Suprapubic skin (tissue), 4 donors: ENCODE results near the gene OR52B6. TPM values are rescaled to one million over a fixed set of nuclear protein-coding genes. Genes with fewer than 3 reads are reported as not detected.

Source experiments
- DNase-seq, 2 donors: peaks; one replicate each; pipeline ENCODE4 v3.0.0-alpha.2; 2019; ENCODE audit warnings: low spot score in 2 of 2
- H3K27ac ChIP-seq: fragments of 200-600 bp; sonication (generic); one replicate; pipeline ENCODE4 v1.5.1; 2019
- H3K27me3 ChIP-seq: fragments of 200-600 bp; sonication (generic); one replicate; pipeline ENCODE4 v1.5.1; 2019
- H3K36me3 ChIP-seq: fragments of 200-600 bp; sonication (generic); one replicate; pipeline ENCODE4 v1.5.1; 2019
- H3K4me1 ChIP-seq: fragments of 200-600 bp; sonication (generic); one replicate; pipeline ENCODE4 v1.5.1; 2019
- H3K4me3 ChIP-seq: fragments of 200-600 bp; sonication (generic); one replicate; pipeline ENCODE4 v1.5.1; 2019; ENCODE audit warnings: mild to moderate bottlenecking
- H3K9me3 ChIP-seq: fragments of 200-600 bp; sonication (generic); one replicate; pipeline ENCODE4 v1.5.1; 2019
- EP300 ChIP-seq: sonication (generic); formaldehyde crosslinking; IDR thresholded peaks from one replicate; pipeline ENCODE4 v1.6.1; 2017; ENCODE audit warnings: antibody characterized with exemption
- POLR2A ChIP-seq, 2 donors: fragments of 450-650 bp; IDR thresholded peaks; one replicate each; pipeline ENCODE4 v1.6.1; 2017; ENCODE audit warnings: antibody characterized with exemption in 2 of 2, mild to moderate bottlenecking in 2 of 2, moderate library complexity in 2 of 2
- POLR2AphosphoS5 ChIP-seq, 3 donors: sonication (generic); formaldehyde crosslinking; IDR thresholded peaks; one replicate each; pipeline ENCODE4 v1.6.1; 2017; ENCODE audit warnings: antibody characterized with exemption in 3 of 3
- WGBS: methylation state at CpG from one replicate; pipeline ENCODE4 v1.1.5; 2018; 5-methylcytosine and 5-hydroxymethylcytosine counted together
- total RNA-seq, 4 donors: library from RNA; depleted of rRNA; stranded (reverse); fragments of >200 nt; gene quantifications; one replicate each; pipeline ENCODE4 v1.1.0, GENCODE V29; 2016
- TF ChIP-seq, protein P1 (sequence below), 2 donors: fragments of 200-600 bp in 1 of 2; fragments of 450-650 bp in 1 of 2; sonication (generic) in 1 of 2; IDR thresholded peaks; one replicate each; pipeline ENCODE4 v1.5.1; 2016 to 2019; ENCODE audit warnings: antibody characterized with exemption in 2 of 2, mild to moderate bottlenecking in 1 of 2, moderate library complexity in 1 of 2

The OR52B6 gene
- total RNA-seq, 4 donors from 2014 or later: not detected

- H3K27me3 ChIP-seq: no peaks in the 10 kb centered on the region
- no peaks in the 10 kb centered on the region for H3K4me1 ChIP-seq
- WGBS: 33% methylated on average over 3 of the region's 3 CpGs
- DNase-seq: no peak
- TF ChIP-seq, protein P1, sequence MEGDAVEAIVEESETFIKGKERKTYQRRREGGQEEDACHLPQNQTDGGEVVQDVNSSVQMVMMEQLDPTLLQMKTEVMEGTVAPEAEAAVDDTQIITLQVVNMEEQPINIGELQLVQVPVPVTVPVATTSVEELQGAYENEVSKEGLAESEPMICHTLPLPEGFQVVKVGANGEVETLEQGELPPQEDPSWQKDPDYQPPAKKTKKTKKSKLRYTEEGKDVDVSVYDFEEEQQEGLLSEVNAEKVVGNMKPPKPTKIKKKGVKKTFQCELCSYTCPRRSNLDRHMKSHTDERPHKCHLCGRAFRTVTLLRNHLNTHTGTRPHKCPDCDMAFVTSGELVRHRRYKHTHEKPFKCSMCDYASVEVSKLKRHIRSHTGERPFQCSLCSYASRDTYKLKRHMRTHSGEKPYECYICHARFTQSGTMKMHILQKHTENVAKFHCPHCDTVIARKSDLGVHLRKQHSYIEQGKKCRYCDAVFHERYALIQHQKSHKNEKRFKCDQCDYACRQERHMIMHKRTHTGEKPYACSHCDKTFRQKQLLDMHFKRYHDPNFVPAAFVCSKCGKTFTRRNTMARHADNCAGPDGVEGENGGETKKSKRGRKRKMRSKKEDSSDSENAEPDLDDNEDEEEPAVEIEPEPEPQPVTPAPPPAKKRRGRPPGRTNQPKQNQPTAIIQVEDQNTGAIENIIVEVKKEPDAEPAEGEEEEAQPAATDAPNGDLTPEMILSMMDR (IDR thresholded peaks at IDR 0.05): no peak
- TF ChIP-seq POLR2A (IDR thresholded peaks at IDR 0.05) (no peak), EP300 (no peak), POLR2AphosphoS5 (IDR thresholded peaks at IDR 0.05) (no peak)
- H3K9me3 ChIP-seq: no peaks in the 10 kb centered on the region
- no peak overlapping the region for H3K4me3 ChIP-seq
- H3K27ac ChIP-seq: no peak overlapping the region
- H3K36me3 ChIP-seq: no peaks in the 10 kb centered on the region
Observed at GRCh38 chr11:5556596-5557188, 24.0 kb upstream of the OR52B6 start.

DNA sequence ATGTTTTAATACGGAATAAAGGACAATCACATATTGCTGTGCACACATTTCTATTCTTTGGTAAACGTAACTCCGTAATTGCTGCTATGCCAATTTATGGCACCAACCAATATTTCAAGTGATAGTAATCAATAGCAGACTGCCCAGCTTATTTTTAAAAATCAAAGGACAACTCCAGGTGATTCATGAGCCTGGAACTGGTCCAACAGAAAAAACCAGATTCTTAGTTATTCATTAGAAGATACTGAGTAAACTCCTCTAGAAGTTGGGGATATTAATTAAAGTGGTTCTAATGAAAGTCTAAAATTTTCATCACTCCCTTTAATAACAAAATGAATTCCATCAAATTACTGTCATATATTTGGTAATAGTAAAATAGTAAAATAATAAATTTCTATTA lies 22.9 kb upstream of the OR52B6 start:
- Histone ChIP-seq H3K9me3 (no peaks in the 10 kb centered on the region), H3K27ac (no peak overlapping the region), H3K36me3 (no peaks in the 10 kb centered on the region), H3K4me1 (no peaks in the 10 kb centered on the region), H3K4me3 (no peak overlapping the region), H3K27me3 (no peaks in the 10 kb centered on the region)
- WGBS: 27% methylated on average over 3 of the region's 3 CpGs
- TF ChIP-seq, protein P1 (IDR thresholded peaks at IDR 0.05): no peak
- TF ChIP-seq POLR2AphosphoS5 (IDR thresholded peaks at IDR 0.05) (no peak), EP300 (no peak), POLR2A (IDR thresholded peaks at IDR 0.05) (no peak)
- no peak for DNase-seq

DNA sequence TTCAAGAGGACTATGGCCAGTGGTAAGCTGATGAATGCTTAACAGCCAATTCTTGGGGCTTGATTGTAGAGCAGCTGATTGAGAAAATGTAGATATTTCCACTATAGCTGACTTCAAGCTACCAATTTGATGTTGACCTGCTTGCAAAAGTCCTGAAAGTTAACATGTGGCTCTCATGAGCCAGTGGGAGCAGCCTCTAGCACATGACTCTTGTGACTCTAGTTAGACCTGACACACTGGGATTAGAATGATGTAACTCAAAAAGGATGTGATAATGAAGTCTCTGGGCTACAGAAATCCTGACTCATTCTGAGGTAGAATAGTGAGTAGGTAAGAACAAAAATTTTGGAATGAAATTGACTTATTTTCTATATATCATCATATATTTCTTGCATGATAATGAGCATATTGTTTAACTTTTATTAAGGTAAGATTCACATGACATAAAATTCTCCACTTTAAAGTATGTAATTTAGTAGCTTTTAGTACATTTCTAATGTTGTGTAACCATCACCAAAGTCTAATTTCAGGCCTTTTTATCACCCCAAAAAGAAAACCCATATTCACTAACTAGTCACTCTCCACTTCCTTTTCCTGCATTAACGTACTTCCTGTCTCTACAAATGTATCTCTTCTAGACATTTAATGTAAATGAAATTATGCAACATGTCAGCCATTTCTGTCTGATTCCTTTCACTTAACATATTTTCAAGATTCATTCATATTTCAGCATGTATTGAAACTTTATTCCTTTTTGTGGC lies 16.2 kb upstream of the OR52B6 start:
- WGBS: 62% methylated on average over 1 of the region's 1 CpG
- no peak for DNase-seq
- no peak for TF ChIP-seq POLR2AphosphoS5 (IDR thresholded peaks at IDR 0.05)
- TF ChIP-seq, protein P1 (IDR thresholded peaks at IDR 0.05): no peak
- TF ChIP-seq POLR2A (IDR thresholded peaks at IDR 0.05): no peak
- TF ChIP-seq EP300: no peak
- no peaks in the 10 kb centered on the region for H3K27me3 ChIP-seq
- H3K9me3 ChIP-seq: no peaks in the 10 kb centered on the region
- H3K27ac ChIP-seq: no peak overlapping the region
- no peak overlapping the region for H3K4me3 ChIP-seq
- H3K4me1 ChIP-seq: no peaks in the 10 kb centered on the region
- H3K36me3 ChIP-seq: no peaks in the 10 kb centered on the region

GRCh38 chr11:5574654-5575053 lies 6.0 kb upstream of the OR52B6 start:
- no peaks in the 10 kb centered on the region for H3K4me1 ChIP-seq
- TF ChIP-seq EP300 (no peak), POLR2A (IDR thresholded peaks at IDR 0.05) (no peak), POLR2AphosphoS5 (IDR thresholded peaks at IDR 0.05) (no peak)
- TF ChIP-seq, protein P1 (IDR thresholded peaks at IDR 0.05): no peak
- WGBS: 93% methylated on average over 2 of the region's 2 CpGs
- no peak overlapping the region for H3K4me3 ChIP-seq
- no peaks in the 10 kb centered on the region for H3K9me3 ChIP-seq
- DNase-seq: no peak
- no peaks in the 10 kb centered on the region for H3K36me3 ChIP-seq
- no peaks in the 10 kb centered on the region for H3K27me3 ChIP-seq
- no peak overlapping the region for H3K27ac ChIP-seq

GRCh38 chr11:5575152-5575551 lies 5.5 kb upstream of the OR52B6 start:
- Histone ChIP-seq H3K9me3 (no peaks in the 10 kb centered on the region), H3K4me1 (no peaks in the 10 kb centered on the region), H3K27me3 (no peaks in the 10 kb centered on the region), H3K4me3 (no peak overlapping the region), H3K27ac (no peak overlapping the region), H3K36me3 (no peaks in the 10 kb centered on the region)
- DNase-seq: no peak
- TF ChIP-seq POLR2AphosphoS5 (IDR thresholded peaks at IDR 0.05): no peak
- no peak for TF ChIP-seq EP300
- TF ChIP-seq, protein P1 (IDR thresholded peaks at IDR 0.05): no peak
- no peak for TF ChIP-seq POLR2A (IDR thresholded peaks at IDR 0.05)
- 68% methylated on average over 4 of the region's 4 CpGs for WGBS
